Measurements from ENCODE around the gene RPL41.
A peak's percentile ranks its signal among the peaks of the same experiment; 100 is the strongest.

The RPL41 gene

DNA sequence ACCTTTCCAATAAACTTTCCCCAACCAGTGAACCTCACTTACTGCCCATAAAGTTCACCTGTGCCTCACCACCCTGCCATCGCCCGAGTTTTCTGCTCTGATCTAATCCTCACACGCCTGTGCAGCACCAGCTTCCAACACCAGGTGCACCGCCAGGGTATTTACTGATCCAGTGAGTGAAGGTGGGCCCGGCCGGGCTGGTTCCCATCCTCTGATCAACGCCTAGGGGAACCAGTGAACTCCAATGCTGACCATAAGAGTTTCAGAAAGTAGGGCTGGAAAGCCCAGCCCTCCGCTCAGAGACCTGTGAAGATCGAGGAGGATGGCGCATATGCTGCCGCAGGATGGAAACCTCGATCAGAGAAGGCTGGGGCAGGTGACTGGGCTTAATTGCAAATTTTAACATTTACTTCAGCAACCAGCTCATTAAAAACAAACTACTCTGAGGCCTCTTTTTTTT is 35.3 kb downstream of the RPL41 start:
- peak overlapping the region; percentile 99 for H3K27ac ChIP-seq
- TF ChIP-seq, protein P1, sequence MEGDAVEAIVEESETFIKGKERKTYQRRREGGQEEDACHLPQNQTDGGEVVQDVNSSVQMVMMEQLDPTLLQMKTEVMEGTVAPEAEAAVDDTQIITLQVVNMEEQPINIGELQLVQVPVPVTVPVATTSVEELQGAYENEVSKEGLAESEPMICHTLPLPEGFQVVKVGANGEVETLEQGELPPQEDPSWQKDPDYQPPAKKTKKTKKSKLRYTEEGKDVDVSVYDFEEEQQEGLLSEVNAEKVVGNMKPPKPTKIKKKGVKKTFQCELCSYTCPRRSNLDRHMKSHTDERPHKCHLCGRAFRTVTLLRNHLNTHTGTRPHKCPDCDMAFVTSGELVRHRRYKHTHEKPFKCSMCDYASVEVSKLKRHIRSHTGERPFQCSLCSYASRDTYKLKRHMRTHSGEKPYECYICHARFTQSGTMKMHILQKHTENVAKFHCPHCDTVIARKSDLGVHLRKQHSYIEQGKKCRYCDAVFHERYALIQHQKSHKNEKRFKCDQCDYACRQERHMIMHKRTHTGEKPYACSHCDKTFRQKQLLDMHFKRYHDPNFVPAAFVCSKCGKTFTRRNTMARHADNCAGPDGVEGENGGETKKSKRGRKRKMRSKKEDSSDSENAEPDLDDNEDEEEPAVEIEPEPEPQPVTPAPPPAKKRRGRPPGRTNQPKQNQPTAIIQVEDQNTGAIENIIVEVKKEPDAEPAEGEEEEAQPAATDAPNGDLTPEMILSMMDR (IDR thresholded peaks at IDR 0.05): peak; percentile 74
- no peak for TF ChIP-seq ZFX (IDR thresholded peaks at IDR 0.05; ENCODE audit: borderline replicate concordance)

DNA sequence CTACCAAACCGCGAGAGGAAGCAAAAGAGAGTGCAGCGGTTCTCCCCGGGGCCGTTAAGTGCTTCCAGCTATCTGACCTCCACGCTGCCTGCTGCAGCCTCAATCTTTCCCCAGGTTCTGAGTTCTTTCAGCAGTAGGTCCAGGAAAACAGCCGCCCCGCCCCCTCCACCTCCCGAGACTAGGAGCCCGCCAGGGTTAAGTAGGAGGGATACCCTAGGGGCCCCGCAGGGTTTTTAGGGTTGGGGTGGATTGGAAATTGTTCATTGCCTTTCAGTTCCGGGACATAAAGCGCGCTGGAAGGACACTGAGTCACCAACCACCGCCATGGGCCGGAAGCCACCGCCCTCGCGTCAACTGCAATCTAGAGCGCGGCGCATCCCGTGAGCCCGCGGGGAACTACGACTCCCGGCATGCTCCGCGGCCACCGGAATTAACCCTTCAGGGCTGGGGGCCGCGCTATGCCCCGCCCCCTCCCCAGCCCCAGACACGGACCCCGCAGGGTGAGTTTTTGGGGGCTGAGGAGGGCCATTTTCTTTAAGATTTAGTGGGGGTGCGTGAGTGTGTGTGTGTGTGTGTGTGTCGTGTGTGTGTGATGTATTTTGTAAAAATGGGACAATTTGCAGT is 35.8 kb downstream of the RPL41 start, which contains the start of gene MYL6B:
Gene MYL6B, plus strand, starts transcription at position 456 of the 624 bp plus-strand sequence. CDS start 1,332 bp downstream, outside the sequence.
- H3K27ac ChIP-seq: peak within 1 kb of the TSS; percentile 99
- TF ChIP-seq, protein P1 (IDR thresholded peaks at IDR 0.05): no peak
- no peak for TF ChIP-seq ZFX (IDR thresholded peaks at IDR 0.05; ENCODE audit: borderline replicate concordance)

DNA sequence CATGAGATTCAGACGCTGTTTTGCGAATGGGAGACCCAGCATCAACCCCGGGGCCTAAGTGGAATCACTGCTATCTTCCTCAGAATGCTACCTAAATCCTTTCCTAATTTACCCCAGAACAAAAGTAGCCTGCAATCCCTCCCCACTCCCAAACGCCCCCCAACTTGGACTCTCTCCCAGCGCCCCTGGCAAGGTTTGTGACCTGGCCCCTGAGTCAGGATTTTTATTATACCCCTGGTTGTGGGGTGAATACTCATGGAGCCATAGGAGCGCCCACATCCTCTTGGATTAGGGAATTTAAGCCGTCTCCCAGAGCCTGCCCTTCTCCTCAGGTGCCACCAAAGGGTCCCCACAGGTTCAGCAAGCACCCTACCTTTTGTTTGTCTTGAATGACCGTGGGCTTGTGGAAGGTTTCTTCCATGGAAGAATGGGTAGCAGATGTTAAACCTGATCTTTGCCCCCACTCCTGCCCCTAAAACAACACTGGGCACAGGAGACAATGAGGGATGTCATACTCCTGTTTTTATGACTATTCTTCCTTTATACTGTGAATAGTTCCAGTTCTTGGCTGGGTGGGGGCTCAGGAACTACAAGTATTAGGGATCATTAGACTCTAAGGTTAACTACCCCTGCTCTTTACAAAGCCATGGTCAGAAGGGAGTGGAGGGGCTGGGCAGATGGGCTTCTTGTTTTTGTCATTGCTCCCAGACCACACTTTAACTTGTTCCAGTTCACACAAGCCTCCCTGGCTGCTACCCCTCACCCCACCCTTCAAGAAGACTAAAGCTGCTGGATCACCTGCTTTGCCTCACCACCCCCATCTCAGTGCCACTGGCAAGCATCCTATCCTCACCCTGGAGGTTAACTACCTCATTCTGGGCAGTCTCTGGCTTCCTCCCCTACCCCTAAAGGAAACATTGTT is 36.6 kb downstream of the RPL41 start:
- no peak for TF ChIP-seq ZFX (IDR thresholded peaks at IDR 0.05; ENCODE audit: borderline replicate concordance)
- TF ChIP-seq, protein P1 (IDR thresholded peaks at IDR 0.05): no peak
- H3K27ac ChIP-seq: peak overlapping the region; percentile 99

DNA sequence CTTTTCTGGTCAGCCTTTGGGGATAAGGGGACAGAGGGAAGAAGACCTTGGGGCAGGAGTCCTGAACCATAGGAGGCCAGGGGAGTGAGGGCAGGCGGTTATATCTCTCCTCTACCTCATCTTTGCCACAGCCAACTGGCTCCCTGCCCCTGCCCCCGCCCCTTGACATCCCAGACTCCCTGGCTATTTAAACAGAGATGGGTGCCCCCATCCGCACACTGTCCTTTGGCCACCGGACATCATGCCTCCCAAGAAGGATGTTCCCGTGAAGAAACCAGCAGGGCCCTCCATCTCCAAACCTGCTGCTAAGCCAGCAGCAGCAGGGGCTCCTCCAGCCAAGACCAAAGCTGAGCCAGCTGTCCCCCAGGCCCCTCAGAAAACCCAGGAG is 37.2 kb downstream of the RPL41 start:
- TF ChIP-seq ZFX (IDR thresholded peaks at IDR 0.05; ENCODE audit: borderline replicate concordance): no peak
- peak overlapping the region; percentile 99; the same call in 1 of the 2 replicates for H3K27ac ChIP-seq

DNA sequence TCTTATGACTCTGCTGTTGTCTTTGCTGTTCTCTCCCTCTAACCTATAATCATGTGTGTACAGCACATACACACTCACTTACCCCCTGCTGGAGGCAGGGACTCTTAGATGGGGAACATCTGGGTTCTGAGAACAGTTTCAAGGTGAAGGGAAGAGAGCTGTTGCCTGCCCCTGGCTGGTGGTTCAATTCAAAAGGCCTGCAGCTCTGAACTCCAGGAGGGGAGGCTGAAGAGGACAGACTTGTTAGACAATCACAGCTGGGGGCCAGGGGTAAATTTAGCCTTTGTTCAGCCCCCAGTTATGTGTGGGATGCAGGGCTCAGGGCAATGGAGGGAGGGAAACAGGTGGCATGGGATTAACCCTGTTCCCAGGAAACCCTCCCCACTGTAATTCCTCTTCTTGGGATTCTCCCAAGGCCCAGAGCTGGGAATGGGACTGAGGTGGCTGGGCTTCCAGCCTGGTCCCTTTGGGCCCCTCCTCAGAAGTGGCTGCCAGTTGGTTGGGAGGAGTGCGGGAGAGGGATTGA is 37.9 kb downstream of the RPL41 start:
- peak overlapping the region; percentile 99; the same call in 1 of the 2 replicates for H3K27ac ChIP-seq
- TF ChIP-seq ZFX (IDR thresholded peaks at IDR 0.05; ENCODE audit: borderline replicate concordance): no peak
- TF ChIP-seq, protein P1 (IDR thresholded peaks at IDR 0.05): no peak

DNA sequence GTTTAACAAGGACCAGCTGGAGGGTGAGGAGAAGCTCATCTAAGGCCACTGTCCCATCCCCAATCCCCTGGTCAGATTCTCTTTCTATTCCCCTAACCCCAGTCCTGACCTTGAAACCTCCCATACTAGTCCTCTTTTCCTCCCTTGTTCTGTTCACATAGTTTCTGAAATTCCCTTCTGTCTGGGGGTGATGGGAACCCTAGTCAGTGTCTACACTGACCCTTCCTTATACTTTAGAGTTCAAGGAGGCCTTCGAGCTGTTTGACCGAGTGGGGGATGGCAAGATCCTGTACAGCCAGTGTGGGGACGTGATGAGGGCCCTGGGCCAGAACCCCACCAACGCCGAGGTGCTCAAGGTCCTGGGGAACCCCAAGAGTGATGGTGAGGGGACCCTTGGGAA is 38.4 kb downstream of the RPL41 start:
- TF ChIP-seq ZFX (IDR thresholded peaks at IDR 0.05; ENCODE audit: borderline replicate concordance): no peak
- TF ChIP-seq, protein P1 (IDR thresholded peaks at IDR 0.05): no peak
- peak overlapping the region; percentile 99; the same call in 1 of the 2 replicates for H3K27ac ChIP-seq

DNA sequence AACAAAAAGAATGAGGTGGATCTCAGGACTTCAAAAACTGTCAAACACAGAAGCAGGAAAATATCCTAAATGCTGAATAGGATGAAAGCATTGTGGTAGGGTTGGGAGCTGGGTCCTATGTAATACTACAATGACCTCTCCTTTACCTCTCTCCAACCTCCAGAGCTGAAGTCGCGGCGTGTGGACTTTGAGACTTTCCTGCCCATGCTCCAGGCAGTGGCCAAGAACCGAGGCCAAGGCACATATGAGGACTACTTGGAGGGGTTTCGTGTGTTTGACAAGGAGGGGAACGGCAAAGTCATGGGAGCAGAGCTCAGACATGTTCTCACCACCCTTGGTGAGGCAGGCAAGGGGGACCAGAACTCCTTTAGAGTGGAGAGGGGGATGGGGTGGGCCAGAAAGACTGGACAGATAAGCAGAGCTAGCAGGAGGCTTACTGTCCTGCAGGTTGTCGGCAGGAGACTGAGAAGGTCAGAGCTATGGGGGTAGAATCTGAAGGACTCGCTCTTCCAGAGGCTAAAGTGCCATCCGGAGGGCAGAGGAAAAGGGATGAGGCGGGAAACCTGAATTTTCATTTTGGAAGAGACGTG is 38.9 kb downstream of the RPL41 start:
- peak overlapping the region; percentile 99 for H3K27ac ChIP-seq
- TF ChIP-seq, protein P1 (IDR thresholded peaks at IDR 0.05): no peak
- no peak for TF ChIP-seq ZFX (IDR thresholded peaks at IDR 0.05; ENCODE audit: borderline replicate concordance)

DNA sequence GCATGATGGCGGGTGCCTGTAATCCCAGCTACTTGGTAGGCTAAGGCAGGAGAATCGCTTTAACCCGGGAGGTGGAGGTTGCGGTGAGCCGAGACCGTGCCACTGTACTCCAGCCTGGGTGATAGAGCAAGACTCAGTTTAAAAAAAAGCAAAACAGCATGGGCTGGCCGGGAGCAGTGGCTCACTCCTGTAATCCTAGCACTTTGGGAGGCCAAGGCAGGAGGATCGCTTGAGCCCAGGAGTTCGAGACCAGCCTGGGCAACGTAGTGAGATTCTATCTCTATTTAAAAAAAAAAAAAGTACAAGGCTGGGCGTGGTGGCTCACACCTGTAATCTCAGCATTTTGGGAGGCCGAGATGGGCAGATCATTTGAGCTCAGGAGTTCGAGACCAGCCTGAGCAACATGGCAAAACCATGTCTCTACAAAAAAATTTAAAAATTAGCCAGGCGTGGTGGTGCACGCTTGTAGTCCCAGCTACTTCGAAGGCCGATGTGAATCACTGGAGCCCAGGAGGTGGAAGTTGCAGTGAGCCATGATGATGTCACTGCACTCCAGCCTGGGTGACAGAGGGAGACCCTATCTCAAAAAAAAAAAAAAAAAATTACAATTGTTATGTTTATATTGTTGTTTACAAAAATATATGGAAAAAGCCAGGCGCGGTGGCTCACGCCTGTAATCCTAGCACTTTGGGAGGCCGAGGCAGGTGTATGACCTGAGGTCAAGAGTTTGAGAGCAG is 40.2 kb downstream of the RPL41 start:
- 0 out of 2 replicates have a peak overlapping the region, but pooled peaks have one; percentile 99 for H3K27ac ChIP-seq

Data from 22Rv1 (cell line).